ENCODE measurements around the gene FMNL1. TPM values are rescaled to one million over a fixed set of nuclear protein-coding genes. Genes with fewer than 3 reads are reported as not detected.

FMNL1 gene
- total RNA-seq, 1 experiment from 2014 or later = 20.0 TPM

- intact Hi-C loops (cut with micrococcal nuclease; ENCODE audit: unreplicated experiment) (loop anchor here (1.0 kb wide), 1 partner anchor 16 kb away; no protein-coding TSS in a partner anchor), in situ Hi-C loops (cut with HindIII; ENCODE audit: low pct_unique_long_range_greater_than_20kb, low sequenced_read_pairs) (no loop called here)
- peak; percentile 65 for ATAC-seq
- ChIA-PET POLR2A (no interaction called here), CTCF (interaction anchor here (0.6 to 1.4 kb wide), 5 partner anchors 9 to 1901 kb away, joined by 3 to 6 read pairs (median 4); no protein-coding TSS in a partner anchor)
- H3K9me3 ChIP-seq (ENCODE audit: control insufficient read depth, insufficient read depth, low read depth, low read length) = no peaks in the 10 kb centered on the region
- no peak overlapping the region for H3K4me3 ChIP-seq (ENCODE audit: low read depth in 2 of 2, low read length in 2 of 2)
- H3K4me1 ChIP-seq (ENCODE audit: control insufficient read depth, insufficient read depth, low read length) = peaks cover 9% of the 10 kb centered on the region
- H3K27me3 ChIP-seq (ENCODE audit: control insufficient read depth, insufficient read depth, low read length) = no peaks in the 10 kb centered on the region
- TF ChIP-seq CTCF (IDR thresholded peaks at IDR 0.05) (peak; percentile 86), TCF7L2 (IDR thresholded peaks at IDR 0.05; ENCODE audit: low read depth, low read length) (no peak)
- no peak overlapping the region for H3K27ac ChIP-seq (ENCODE audit: low read length)
- no peaks in the 10 kb centered on the region for H3K36me3 ChIP-seq (ENCODE audit: control insufficient read depth, insufficient read depth, low read length)
- DNase-seq (ENCODE audit: low read depth, low spot score) = no peak
- no TSS peak for BruUV-seq (replicated peaks)
These were observed 14.0 kb downstream of the FMNL1 start for GRCh38 chr17:45235416-45236281.

- H3K36me3 ChIP-seq (ENCODE audit: control insufficient read depth, insufficient read depth, low read length) = no peaks in the 10 kb centered on the region
- H3K27ac ChIP-seq (ENCODE audit: low read length) = no peak overlapping the region
- in situ Hi-C loops (cut with HindIII; ENCODE audit: low pct_unique_long_range_greater_than_20kb, low sequenced_read_pairs) = no loop called here
- BruUV-seq (replicated peaks) = no TSS peak
- ChIA-PET CTCF (interaction anchor here (0.6 to 1.4 kb wide), 4 partner anchors 10 to 1900 kb away, joined by 3 to 6 read pairs (median 4); no protein-coding TSS in a partner anchor), POLR2A (no interaction called here)
- H3K4me1 ChIP-seq (ENCODE audit: control insufficient read depth, insufficient read depth, low read length) = peaks cover 3% of the 10 kb centered on the region
- ATAC-seq = no peak
- TF ChIP-seq SIN3A (IDR thresholded peaks at IDR 0.05; ENCODE audit: borderline replicate concordance, insufficient read depth, low read depth, low read length) = no peak
- no peak for TF ChIP-seq POLR2AphosphoS5 (IDR thresholded peaks at IDR 0.05; ENCODE audit: low read depth, low read length)
- no peak for TF ChIP-seq REST (IDR thresholded peaks at IDR 0.05; ENCODE audit: insufficient read depth in 1 of 2, low read depth in 2 of 2, low read length in 1 of 2)
- TF ChIP-seq CTCF (IDR thresholded peaks at IDR 0.05) = no peak
- TF ChIP-seq TCF7L2 (IDR thresholded peaks at IDR 0.05; ENCODE audit: low read depth, low read length) = no peak
- H3K27me3 ChIP-seq (ENCODE audit: control insufficient read depth, insufficient read depth, low read length) = no peaks in the 10 kb centered on the region
- no peak for DNase-seq (ENCODE audit: low read depth, low spot score)
- no peaks in the 10 kb centered on the region for H3K9me3 ChIP-seq (ENCODE audit: control insufficient read depth, insufficient read depth, low read depth, low read length)
- H3K4me3 ChIP-seq (ENCODE audit: low read depth in 2 of 2, low read length in 2 of 2) = no peak overlapping the region
- intact Hi-C loops (cut with micrococcal nuclease; ENCODE audit: unreplicated experiment) = no loop called here
These were observed 14.6 kb downstream of the FMNL1 start for GRCh38 chr17:45236282-45236606.
